SH-SY5Y (cell line): ENCODE measurements around the gene CDK1.

Experiments
- GATA2 ChIP-seq: IDR thresholded peaks from 2 replicates; pipeline ENCODE4 v1.6.1; 2011; ENCODE audit warnings: mild to moderate bottlenecking, low read depth, low read length
- GATA3 ChIP-seq: IDR thresholded peaks from 2 replicates; pipeline ENCODE4 v1.6.1; 2011; ENCODE audit warnings: low read depth, mild to moderate bottlenecking, low read length, moderate library complexity

GRCh38 chr10:60799971-60800650 lies 21.8 kb downstream of the CDK1 start:
- TF ChIP-seq GATA2 (no peak), GATA3 (no peak)
